GM06990 (cell line): ENCODE results near the gene NHP2.

Experiments used
- DNase-seq: peaks from one replicate; pipeline ENCODE4 v3.0.0-alpha.2; 2011; ENCODE audit not compliant: insufficient read length; ENCODE audit errors: extremely low read depth
- H3K27me3 ChIP-seq: replicated peaks from 2 replicates; pipeline ENCODE4 v1.6.0; 2011; ENCODE audit warnings: low read length; ENCODE audit not compliant: control insufficient read depth, insufficient read depth
- H3K36me3 ChIP-seq: 2 replicates; pipeline ENCODE4 v1.5.1; 2011; ENCODE audit warnings: low read length; ENCODE audit not compliant: control insufficient read depth, insufficient read depth
- H3K4me3 ChIP-seq: replicated peaks from 2 replicates; pipeline ENCODE4 v1.5.1; 2011; ENCODE audit warnings: low read depth, mild to moderate bottlenecking, control low read depth, low read length
- CTCF ChIP-seq: IDR thresholded peaks from 2 replicates; pipeline ENCODE4 v1.5.1; 2011; ENCODE audit warnings: low read length, control low read depth, mild to moderate bottlenecking, inconsistent platforms; ENCODE audit not compliant: insufficient read depth, poor library complexity, severe bottlenecking

The NHP2 gene

DNA sequence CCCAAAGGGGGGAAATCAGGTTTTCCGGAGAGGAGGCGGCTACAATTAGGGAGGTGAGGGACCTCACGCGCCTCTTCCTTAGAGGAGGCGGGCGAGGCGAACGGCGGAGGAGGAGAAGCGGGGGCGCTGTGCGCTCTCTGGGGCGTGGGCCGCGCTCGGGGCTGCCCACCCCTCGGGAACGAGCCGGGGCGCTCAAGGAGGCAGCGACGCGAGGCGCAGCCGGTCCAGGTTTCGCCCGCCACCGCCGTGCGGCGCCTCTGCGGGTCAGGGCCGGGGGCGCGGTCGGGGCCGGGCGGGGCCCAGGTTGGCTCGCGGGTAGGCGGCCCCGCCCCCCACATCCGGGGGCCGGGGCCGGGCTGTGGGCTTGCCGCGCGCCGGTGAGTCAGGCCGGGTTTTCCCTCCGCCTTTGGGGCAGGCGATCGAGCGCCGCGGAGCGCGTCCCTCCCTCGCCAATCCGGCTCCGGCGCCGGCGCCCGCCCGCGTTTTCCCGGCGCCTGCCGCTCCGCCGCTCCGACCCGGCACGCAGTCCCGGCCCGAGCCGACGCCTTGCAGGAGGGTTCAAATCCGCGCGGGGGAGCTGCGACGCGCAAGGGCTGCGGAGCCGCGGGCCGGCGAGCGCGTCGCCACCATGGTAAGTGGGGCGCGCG, 40.4 kb downstream of the NHP2 start, which contains the start of gene N4BP3:
Gene N4BP3, plus strand, starts transcription at position 392 of the 647 bp plus-strand sequence. CDS start 6,052 bp downstream, outside the sequence.
- Histone ChIP-seq H3K27me3 (no peaks in the 10 kb centered on the region), H3K36me3 (no peaks in the 10 kb centered on the region), H3K4me3 (peak within 1 kb of the TSS; percentile 78)
- DNase-seq = peak; percentile 92
- TF ChIP-seq CTCF = no peak

GRCh38 chr5:178112545-178112944, 41.1 kb downstream of the NHP2 start:
- no peak for DNase-seq
- H3K27me3 ChIP-seq = no peaks in the 10 kb centered on the region
- peak overlapping the region; percentile 54; the same call in 1 of the 2 replicates for H3K4me3 ChIP-seq
- no peak for TF ChIP-seq CTCF
- H3K36me3 ChIP-seq = no peaks in the 10 kb centered on the region

DNA sequence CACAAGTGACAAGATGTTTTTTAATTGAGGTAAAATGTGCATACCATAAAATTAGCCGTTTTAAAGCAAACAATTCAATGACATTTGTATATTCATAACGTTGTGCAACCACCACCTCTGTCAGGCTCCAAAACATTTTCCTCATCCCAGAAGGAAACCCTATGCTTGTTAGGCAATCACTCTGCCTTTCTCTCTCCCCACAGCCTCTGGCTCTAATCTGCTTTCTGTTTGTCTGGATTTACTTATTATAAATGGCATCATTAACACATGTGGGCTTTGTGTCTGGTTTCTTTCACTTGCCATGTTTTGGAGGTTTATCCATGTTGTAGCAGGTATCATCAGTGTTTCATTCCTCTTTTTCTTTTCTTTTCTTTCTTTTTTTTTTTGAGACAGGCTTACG, 41.8 kb downstream of the NHP2 start:
- H3K27me3 ChIP-seq = no peaks in the 10 kb centered on the region
- no peaks in the 10 kb centered on the region for H3K36me3 ChIP-seq
- H3K4me3 ChIP-seq = no peak overlapping the region
- no peak for TF ChIP-seq CTCF
- no peak for DNase-seq

DNA sequence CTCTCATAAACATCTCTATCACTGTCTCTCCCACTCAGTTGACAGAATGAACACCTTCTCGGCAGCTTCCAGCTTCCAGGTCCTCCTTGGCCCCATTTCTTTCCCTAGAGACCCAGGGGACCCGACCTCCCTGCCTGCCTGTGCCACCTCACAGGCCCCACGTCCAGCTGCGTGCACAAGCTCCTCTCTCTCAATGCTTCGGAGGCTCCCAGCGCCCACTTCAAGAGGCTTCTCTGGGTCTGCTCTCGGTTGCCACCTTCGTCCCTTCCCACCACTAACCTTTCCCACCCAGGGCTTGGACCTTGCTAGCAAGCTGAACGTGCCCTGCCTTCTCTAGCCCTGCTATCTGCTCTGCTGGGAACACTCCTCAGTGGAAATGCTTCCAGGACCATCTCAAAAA, 43.2 kb downstream of the NHP2 start:
- Histone ChIP-seq H3K4me3 (no peak overlapping the region), H3K36me3 (no peaks in the 10 kb centered on the region), H3K27me3 (no peaks in the 10 kb centered on the region)
- no peak for DNase-seq
- no peak for TF ChIP-seq CTCF

- H3K36me3 ChIP-seq = no peaks in the 10 kb centered on the region
- no peak for DNase-seq
Measured at GRCh38 chr5:178108966-178109365, 44.7 kb downstream of the NHP2 start.

More at GRCh38 chr5:178108966-178109365, 44.7 kb downstream of the NHP2 start:
- no peaks in the 10 kb centered on the region for H3K27me3 ChIP-seq
- TF ChIP-seq CTCF = no peak
- no peak overlapping the region for H3K4me3 ChIP-seq
